AG09309 (cell line): ENCODE measurements around the gene B4GALT5.
"Not testable (repeated sequence)": the region's sequence is repeated elsewhere in the genome, so short reads cannot be mapped to it uniquely, and the experiment has no call there.

Experiments
- DNase-seq: peaks from one replicate; pipeline ENCODE4 v3.0.0-alpha.2; 2010; ENCODE audit warnings: low read depth
- H3K4me3 ChIP-seq: 2 replicates; pipeline ENCODE4 v1.5.1; 2011; ENCODE audit warnings: mild to moderate bottlenecking, low read depth, low read length, moderate library complexity; ENCODE audit not compliant: control insufficient read depth
- CTCF ChIP-seq: IDR thresholded peaks from 2 replicates; pipeline ENCODE4 v1.5.1; 2011; ENCODE audit warnings: mild to moderate bottlenecking, low read depth, low read length, inconsistent platforms; ENCODE audit not compliant: insufficient read depth, control insufficient read depth; ENCODE audit errors: missing control alignments

The B4GALT5 gene

GRCh38 chr20:49624317-49624716 lies 89.4 kb downstream of the B4GALT5 start:
- no peak for TF ChIP-seq CTCF
- no peak overlapping the region for H3K4me3 ChIP-seq
- no peak for DNase-seq

DNA sequence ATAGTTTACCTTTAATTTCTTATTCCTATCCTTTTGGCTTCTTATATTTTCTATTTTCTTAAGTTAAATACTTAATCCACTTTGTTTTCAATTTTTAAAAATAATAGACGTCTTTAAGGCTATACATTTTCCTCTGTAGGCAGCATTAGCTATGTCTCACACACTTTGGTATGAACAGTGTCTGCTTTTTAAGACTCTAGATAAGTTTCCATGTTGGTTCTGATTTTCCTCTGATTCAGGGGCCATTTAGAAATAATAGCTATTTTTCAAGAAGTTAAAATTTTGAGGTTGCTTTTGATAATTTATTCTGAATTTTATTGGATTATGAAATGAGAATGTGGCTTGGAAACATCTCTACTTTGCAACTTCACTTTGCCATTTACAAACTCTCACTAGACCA lies 91.4 kb downstream of the B4GALT5 start:
- no peak for TF ChIP-seq CTCF
- DNase-seq = no peak
- no peak overlapping the region for H3K4me3 ChIP-seq

- TF ChIP-seq CTCF = no peak
- DNase-seq = no peak
- H3K4me3 ChIP-seq = no peak overlapping the region
Observed at GRCh38 chr20:49620364-49621240, 93.1 kb downstream of the B4GALT5 start.

- no peak for TF ChIP-seq CTCF
- no peak overlapping the region for H3K4me3 ChIP-seq
- DNase-seq = no peak
Observed at GRCh38 chr20:49619113-49620048, 94.3 kb downstream of the B4GALT5 start.

- no peak for TF ChIP-seq CTCF
- H3K4me3 ChIP-seq = no peak overlapping the region
- no peak for DNase-seq
Observed at GRCh38 chr20:49618289-49618688, 95.4 kb downstream of the B4GALT5 start.

DNA sequence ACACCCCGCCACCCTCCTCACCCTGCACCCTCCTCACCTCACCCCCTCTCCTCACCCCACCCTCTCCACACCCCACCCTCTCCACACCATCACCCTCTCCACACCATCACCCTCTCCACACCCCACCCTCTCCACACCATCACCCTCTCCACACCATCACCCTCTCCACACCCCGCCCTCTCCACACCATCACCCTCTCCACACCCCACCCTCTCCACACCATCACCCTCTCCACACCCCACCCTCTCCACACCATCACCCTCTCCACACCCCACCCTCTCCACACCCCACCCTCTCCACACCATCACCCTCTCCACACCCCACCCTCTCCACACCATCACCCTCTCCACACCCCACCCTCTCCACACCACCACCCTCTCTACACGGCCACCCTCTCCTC lies 96.3 kb downstream of the B4GALT5 start:
- DNase-seq, H3K4me3 ChIP-seq: not testable (repeated sequence)

- no peak for DNase-seq
- no peak overlapping the region for H3K4me3 ChIP-seq
- TF ChIP-seq CTCF = no peak
Observed at GRCh38 chr20:49616154-49617007, 97.3 kb downstream of the B4GALT5 start.
